Measurements from ENCODE around the gene SIRT4.
"Not testable (repeated sequence)": the region's sequence is repeated elsewhere in the genome, so short reads cannot be mapped to it uniquely, and the experiment has no call there.

SIRT4 gene

GRCh38 chr12:120327593-120327992 is 25.5 kb downstream of the SIRT4 start, which contains the start of gene PLA2G1B:
PLA2G1B (minus strand) TSS chr12:120327779; CDS start chr12:120327753, 26 bp downstream.
- no peak within 1 kb of the TSS for H3K4me3 ChIP-seq (ENCODE audit: low read depth, low read length)
- DNase-seq (ENCODE audit: low read depth), result no peak

GRCh38 chr12:120328228-120328627 is 26.1 kb downstream of the SIRT4 start:
- DNase-seq (ENCODE audit: low read depth), result no peak
- TF ChIP-seq CTCF (conservative IDR thresholded peaks at IDR 0.05; ENCODE audit: low read depth, low read length), result no peak
- H3K4me3 ChIP-seq (ENCODE audit: low read depth, low read length), result no peak overlapping the region

More at GRCh38 chr12:120327593-120327992, 25.5 kb downstream of the SIRT4 start, which contains the start of gene PLA2G1B:
- TF ChIP-seq CTCF (conservative IDR thresholded peaks at IDR 0.05; ENCODE audit: low read depth, low read length), result no peak

DNA sequence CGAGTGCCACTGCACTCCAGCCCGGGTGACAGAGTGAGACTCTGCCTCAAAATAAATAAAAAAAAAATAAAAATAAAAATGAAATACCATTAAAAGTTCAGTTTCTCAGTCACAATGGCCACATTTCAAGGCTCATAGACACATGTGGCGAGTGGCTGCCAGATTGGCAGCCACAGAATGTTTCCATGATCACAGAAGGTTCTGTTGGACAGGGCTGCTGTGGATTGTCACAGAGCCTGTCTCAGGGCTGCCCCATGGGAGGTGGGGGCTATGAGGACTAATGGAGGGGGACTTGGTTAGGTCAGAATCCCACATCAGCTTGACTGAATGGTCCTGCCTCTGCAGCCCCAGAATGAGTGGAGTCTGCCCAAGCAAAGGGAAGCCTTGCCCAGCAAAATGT is 29.3 kb downstream of the SIRT4 start:
- DNase-seq (ENCODE audit: low read depth), result no peak
- no peak for TF ChIP-seq CTCF (conservative IDR thresholded peaks at IDR 0.05; ENCODE audit: low read depth, low read length)
- H3K4me3 ChIP-seq (ENCODE audit: low read depth, low read length), result no peak overlapping the region

- H3K4me3 ChIP-seq (ENCODE audit: low read depth, low read length), result no peak overlapping the region
- no peak for DNase-seq (ENCODE audit: low read depth)
- TF ChIP-seq CTCF (conservative IDR thresholded peaks at IDR 0.05; ENCODE audit: low read depth, low read length), result no peak
Measured at GRCh38 chr12:120332041-120332440, 29.9 kb downstream of the SIRT4 start.

GRCh38 chr12:120332523-120332922 is 30.4 kb downstream of the SIRT4 start:
- DNase-seq (ENCODE audit: low read depth), result no peak
- TF ChIP-seq CTCF (conservative IDR thresholded peaks at IDR 0.05; ENCODE audit: low read depth, low read length), result no peak
- H3K4me3 ChIP-seq (ENCODE audit: low read depth, low read length), result no peak overlapping the region

DNA sequence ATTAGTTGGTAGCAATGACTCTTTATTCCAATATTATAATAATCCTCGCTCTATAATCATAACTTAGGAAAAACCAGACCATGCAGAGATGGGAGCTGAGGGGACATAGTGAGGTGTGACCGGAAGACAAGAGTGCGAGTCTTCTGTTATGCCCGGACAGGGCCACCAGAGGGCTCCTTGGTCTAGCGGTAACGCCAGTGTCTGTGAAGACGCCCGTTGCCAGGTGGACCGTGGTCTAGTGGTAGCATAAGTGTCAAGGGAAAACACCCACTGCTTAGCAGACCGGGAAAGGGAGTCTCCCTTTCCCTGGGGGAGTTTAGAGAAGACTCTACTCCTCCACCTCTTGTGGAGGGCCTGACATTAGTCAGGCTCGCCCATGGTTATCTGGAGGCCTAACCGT is 33.3 kb downstream of the SIRT4 start:
- TF ChIP-seq CTCF (conservative IDR thresholded peaks at IDR 0.05; ENCODE audit: low read depth, low read length), result peak; percentile 75
- H3K4me3 ChIP-seq (ENCODE audit: low read depth, low read length), result not testable (repeated sequence)
- peak; percentile 65 for DNase-seq (ENCODE audit: low read depth)

GRCh38 chr12:120336392-120336791 is 34.3 kb downstream of the SIRT4 start:
- H3K4me3 ChIP-seq (ENCODE audit: low read depth, low read length); DNase-seq (ENCODE audit: low read depth): not testable (repeated sequence)

Data from choroid plexus epithelial cell (primary cell).